K562 (cell line): ENCODE results near the gene STMND1. TPM values are rescaled to one million over a fixed set of nuclear protein-coding genes. Genes with fewer than 3 reads are reported as not detected.

ENCODE experiments used
- ATAC-seq: fragments of 200-7000 bp; cut with Tn5 transposase; 3 replicates; pipeline ENCODE4 v1.9.1; 2020; ENCODE audit warnings: moderate library complexity
- BruUV-seq: library from RNA; stranded (reverse); fragments of 400-500 nt; replicated peaks from 2 replicates; lab custom pipeline; 2021; lab: Mats Ljungman, UMichigan
- CTCF ChIA-PET: fragments of 300-600 bp; formaldehyde crosslinking; extraction: SDS; loops from one replicate; lab custom pipeline; 2021; ENCODE audit warnings: low intra/inter-chr PET ratio; lab: Yijun Ruan, JAX
- POLR2A ChIA-PET: fragments of 300-600, 350-650 bp; sonication (Branson Sonifier 250); formaldehyde crosslinking; extraction: SDS; loops from one replicate; lab custom pipeline; 2021; ENCODE audit warnings: antibody characterized with exemption, inconsistent platforms; lab: Yijun Ruan, JAX
- DNase-seq, 4 experiments: peaks; one replicate each; pipeline versions ENCODE4 v3.0.0 to v3.0.0-alpha.2; 2011 to 2018; ENCODE audit warnings: low spot score in 3 of 4, mixed read lengths in 3 of 4; ENCODE audit errors: extremely low read depth in 1 of 4
- FAIRE-seq: peaks from 2 replicates; lab custom pipeline; 2011; peaks lifted over from hg19 to GRCh38; lab: Jason Lieb, UNC
- H2AFZ ChIP-seq: 2 replicates; pipeline ENCODE4 v1.6.0; 2011; ENCODE audit warnings: low read depth, low read length, control low read depth, inconsistent platforms
- H3K27ac ChIP-seq: fragments of 200-600 bp; 3 replicates; pipeline ENCODE4 v1.8.0; 2011; ENCODE audit warnings: low read depth, mild to moderate bottlenecking, control low read depth, inconsistent platforms, low read length, moderate library complexity, mixed read lengths; ENCODE audit errors: extremely low read depth
- H3K27me3 ChIP-seq, 2 experiments: fragments of 300-600 bp in 1 of 2; 2 replicates in 1 of 2; 3 replicates in 1 of 2; pipeline versions ENCODE4 v1.6.0 to v1.8.0; 2011; ENCODE audit warnings: inconsistent platforms in 2 of 2, low read length in 2 of 2, mild to moderate bottlenecking in 1 of 2, mixed read lengths in 1 of 2, moderate library complexity in 1 of 2; ENCODE audit not compliant: control insufficient read depth in 2 of 2, insufficient read depth in 2 of 2
- H3K36me3 ChIP-seq: fragments of 300-600 bp; 3 replicates; pipeline ENCODE4 v1.8.0; 2011; ENCODE audit warnings: mild to moderate bottlenecking, low read length, inconsistent platforms; ENCODE audit not compliant: control insufficient read depth, insufficient read depth
- H3K4me1 ChIP-seq, 2 experiments: fragments of 200-600 bp in 1 of 2; replicated peaks in 1 of 2; 2 replicates in 1 of 2; 3 replicates in 1 of 2; pipeline versions ENCODE4 v1.5.1 to v1.8.0; 2011; ENCODE audit warnings: inconsistent platforms in 2 of 2, low read length in 2 of 2, mild to moderate bottlenecking in 1 of 2, mixed read lengths in 1 of 2, moderate library complexity in 1 of 2; ENCODE audit not compliant: control insufficient read depth in 2 of 2, insufficient read depth in 2 of 2
- H3K4me2 ChIP-seq: 2 replicates; pipeline ENCODE4 v1.6.1; 2011; ENCODE audit warnings: low read length, control low read depth, inconsistent platforms, mixed read lengths; ENCODE audit not compliant: insufficient read depth
- H3K4me3 ChIP-seq: fragments of 200-600 bp; sonication (generic), shearing (Covaris generic); 2 replicates; pipeline ENCODE4 v1.5.1; 2016; ENCODE audit warnings: control low read depth, inconsistent platforms
- H3K79me2 ChIP-seq: fragments of 200-600 bp; 3 replicates; pipeline ENCODE4 v1.8.0; 2011; ENCODE audit warnings: low read length, inconsistent platforms; ENCODE audit not compliant: control insufficient read depth, insufficient read depth
- H3K9ac ChIP-seq, 2 experiments: 2 replicates each; pipeline versions ENCODE4 v1.6.0 to v1.6.1; 2011; ENCODE audit warnings: low read depth in 2 of 2, low read length in 2 of 2, control low read depth in 1 of 2, inconsistent platforms in 1 of 2, mild to moderate bottlenecking in 1 of 2, mixed read lengths in 1 of 2; ENCODE audit not compliant: insufficient read depth in 1 of 2
- H3K9me1 ChIP-seq: one replicate; pipeline ENCODE4 v1.6.0; 2011; ENCODE audit warnings: inconsistent platforms, mild to moderate bottlenecking, low read length, moderate library complexity; ENCODE audit not compliant: control insufficient read depth, insufficient read depth
- H3K9me3 ChIP-seq: replicated peaks from 2 replicates; pipeline ENCODE4 v1.5.1; 2011; ENCODE audit warnings: low read depth, low read length, inconsistent platforms; ENCODE audit not compliant: control insufficient read depth, insufficient read depth
- H4K20me1 ChIP-seq: replicated peaks from 2 replicates; pipeline ENCODE4 v1.6.1; 2011; ENCODE audit warnings: low read length, inconsistent platforms, mixed read lengths; ENCODE audit not compliant: control insufficient read depth, insufficient read depth
- BRD4 ChIP-seq: fragments of 200-600 bp; sonication (generic); IDR thresholded peaks from 2 replicates; pipeline ENCODE4 v1.6.1; 2017; ENCODE audit warnings: inconsistent platforms
- CBX2 ChIP-seq: fragments of 200-600 bp; sonication (generic); IDR thresholded peaks from one replicate; pipeline ENCODE4 v1.6.1; 2012; ENCODE audit warnings: mild to moderate bottlenecking, low read length, inconsistent platforms; ENCODE audit not compliant: insufficient read depth, poor library complexity, severe bottlenecking
- CHCHD3 ChIP-seq: fragments of 250-450 bp; sonication (Bioruptor Pico); IDR thresholded peaks from 2 replicates; pipeline ENCODE4 v2.1.2; 2022; ENCODE audit warnings: mild to moderate bottlenecking
- CREBBP ChIP-seq: IDR thresholded peaks from one replicate; pipeline ENCODE4 v1.6.1; 2012; ENCODE audit warnings: low read depth, mild to moderate bottlenecking, control low read depth, inconsistent platforms, low read length
- DPF2 ChIP-seq: fragments of 450-650 bp; IDR thresholded peaks from 2 replicates; pipeline ENCODE4 v1.6.1; 2016
- IRF2 ChIP-seq: sonication (generic); formaldehyde crosslinking; IDR thresholded peaks from 2 replicates; pipeline ENCODE4 v1.8.1; 2022; ENCODE audit warnings: mild to moderate bottlenecking, missing genetic modification reagents
- KLF6 ChIP-seq: fragments of 250-450 bp; sonication (Bioruptor Pico); IDR thresholded peaks from 2 replicates; pipeline ENCODE4 v1.4.0; 2020; ENCODE audit warnings: mild to moderate bottlenecking, moderate library complexity, borderline replicate concordance
- NR2F6 ChIP-seq: fragments of 450-650 bp; formaldehyde crosslinking; IDR thresholded peaks from 2 replicates; pipeline ENCODE4 v1.4.0; 2020; ENCODE audit warnings: mild to moderate bottlenecking
- NR4A1 ChIP-seq, 2 experiments: fragments of 250-450 bp in 1 of 2; fragments of 450-650 bp in 1 of 2; sonication (Bioruptor Pico) in 1 of 2; IDR thresholded peaks; 2 replicates each; pipeline versions ENCODE4 v1.4.0 to v1.6.1; 2016 to 2020; ENCODE audit warnings: mild to moderate bottlenecking in 2 of 2, missing compliant biosample characterization in 1 of 2, missing genetic modification characterization in 1 of 2, moderate library complexity in 1 of 2
- RBFOX2 ChIP-seq: fragments of 200-400 bp; formaldehyde crosslinking; IDR thresholded peaks from 2 replicates; pipeline ENCODE4 v1.6.1; 2017; ENCODE audit warnings: low read depth, mild to moderate bottlenecking, low read length, moderate library complexity
- RBM25 ChIP-seq: fragments of 200-400 bp; formaldehyde crosslinking; IDR thresholded peaks from 2 replicates; pipeline ENCODE4 v1.6.1; 2018; ENCODE audit warnings: low read length, low read depth, moderate library complexity; ENCODE audit not compliant: severe bottlenecking
- ZNF384 ChIP-seq: IDR thresholded peaks from 2 replicates; pipeline ENCODE4 v1.6.1; 2012; ENCODE audit warnings: low read depth, low read length, improper control_type of control experiment
- ZNF586 ChIP-seq: fragments of 450-650 bp; formaldehyde crosslinking; conservative IDR thresholded peaks from 2 replicates; pipeline ENCODE4 v1.4.0; 2020; ENCODE audit warnings: mild to moderate bottlenecking, moderate library complexity
- ZNF77 ChIP-seq: fragments of 250-450 bp; sonication (Bioruptor Pico); IDR thresholded peaks from 2 replicates; pipeline ENCODE4 v1.5.0; 2020
- WGBS: fragments of 100-300 bp; shearing (Covaris generic); methylation state at CpG from one replicate; pipeline ENCODE4 v1.1.6; 2016; ENCODE audit warnings: low coverage, mixed read lengths; ENCODE audit not compliant: insufficient coverage; ENCODE audit errors: missing lambda C conversion rate; 5-methylcytosine and 5-hydroxymethylcytosine counted together
- in situ Hi-C: fragments of 300-500 bp; cut with MboI; formaldehyde crosslinking; loops from 4 replicates; pipeline ENCODE4 v1.15.0; 2018; ENCODE audit warnings: inconsistent platforms, mixed read lengths
- intact Hi-C: fragments of 100-400 bp; cut with micrococcal nuclease; formaldehyde crosslinking; loops from 2 replicates; pipeline ENCODE4 v1.14.2; 2022
- polyA plus RNA-seq, 8 experiments: library from polyadenylated mRNA; depleted of rRNA in 4 of 8; stranded (reverse) in 5 of 8; unstranded in 3 of 8; fragments of >200 nt; fragmentation: Nextera tagmentation in 2 of 8; fragmentation: Illumina TruSeq in 1 of 8; extraction: Ambion mirVana in 2 of 8; extraction: Trizol in 1 of 8; gene quantifications; 2 replicates each; pipeline versions ENCODE4 v1.2.1 to v1.2.3, GENCODE V29; 2011 to 2014; ENCODE audit warnings: inconsistent platforms in 1 of 8, missing spikeins in 1 of 8
- total RNA-seq, 7 experiments: library from RNA; depleted of rRNA in 6 of 7; stranded (reverse); fragments of >200 nt in 6 of 7; fragmentation: Illumina TruSeq in 2 of 7; extraction: Trizol in 2 of 7; gene quantifications; 2 replicates each; pipeline versions ENCODE4 v1.2.1 to v1.2.3, GENCODE V29; 2011 to 2021; ENCODE audit warnings: low replicate concordance in 1 of 7
- TF ChIP-seq, protein P1 (sequence below): fragments of 450-650 bp; formaldehyde crosslinking; IDR thresholded peaks from 2 replicates; pipeline ENCODE4 v1.4.0; 2020; ENCODE audit warnings: mild to moderate bottlenecking, moderate library complexity
- TF ChIP-seq, protein P2 (sequence below): fragments of 450-650 bp; IDR thresholded peaks from 2 replicates; pipeline ENCODE4 v1.6.1; 2016; ENCODE audit warnings: mild to moderate bottlenecking

The STMND1 gene
- total and polyA plus RNA-seq, 9 of the 15 experiments (the other 6 are each of a cell fraction or from before 2014, with no cell fraction given): not detected

DNA sequence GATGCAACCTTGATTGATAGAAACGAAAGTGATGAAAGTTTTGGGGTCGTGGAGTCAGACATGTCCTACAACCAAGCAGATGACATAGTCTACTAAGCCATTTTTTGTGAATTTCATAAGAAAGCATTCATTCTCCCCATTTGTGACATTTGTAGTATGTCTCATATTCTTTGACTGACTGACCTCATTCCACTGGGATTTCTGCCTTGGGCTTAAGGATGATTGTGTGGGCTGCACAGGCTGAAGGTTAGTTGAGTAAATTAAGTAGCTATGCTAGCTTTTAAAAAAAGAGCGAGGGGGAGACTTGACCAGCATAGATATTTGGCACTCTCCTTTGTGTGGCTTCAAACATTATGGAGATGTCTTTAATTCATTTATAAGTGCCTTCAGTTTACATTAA is 28.9 kb downstream of the STMND1 start:
- Histone ChIP-seq H4K20me1 (no peaks in the 10 kb centered on the region), H3K27me3 (no peaks in the 10 kb centered on the region), H3K79me2 (no peaks in the 10 kb centered on the region), H3K36me3 (no peaks in the 10 kb centered on the region), H3K9me3 (no peaks in the 10 kb centered on the region), H3K4me2 (no peak overlapping the region), H3K27ac (no peak overlapping the region), H3K9ac (no peak overlapping the region), H2AFZ (no peak overlapping the region), H3K4me3 (no peak overlapping the region), H3K4me1 (no peaks in the 10 kb centered on the region), H3K9me1 (no peaks in the 10 kb centered on the region)
- no peak for ATAC-seq
- no TSS peak for BruUV-seq
- TF ChIP-seq KLF6 (CRISPR knock-in tag) (no peak), ZNF384 (no peak), RBM25 (no peak), RBFOX2 (no peak), ZNF586 (CRISPR knock-in tag) (no peak), CREBBP (no peak), NR2F6 (CRISPR knock-in tag) (no peak), IRF2 (CRISPR knock-in tag) (no peak), CHCHD3 (no peak), CBX2 (no peak), DPF2 (no peak), ZNF77 (CRISPR knock-in tag) (no peak), BRD4 (no peak), NR4A1 (CRISPR knock-in tag; IDR thresholded peaks at IDR 0.05) (no peak), NR4A1 (tag; IDR thresholded peaks at IDR 0.05) (no peak)
- TF ChIP-seq, protein P1, sequence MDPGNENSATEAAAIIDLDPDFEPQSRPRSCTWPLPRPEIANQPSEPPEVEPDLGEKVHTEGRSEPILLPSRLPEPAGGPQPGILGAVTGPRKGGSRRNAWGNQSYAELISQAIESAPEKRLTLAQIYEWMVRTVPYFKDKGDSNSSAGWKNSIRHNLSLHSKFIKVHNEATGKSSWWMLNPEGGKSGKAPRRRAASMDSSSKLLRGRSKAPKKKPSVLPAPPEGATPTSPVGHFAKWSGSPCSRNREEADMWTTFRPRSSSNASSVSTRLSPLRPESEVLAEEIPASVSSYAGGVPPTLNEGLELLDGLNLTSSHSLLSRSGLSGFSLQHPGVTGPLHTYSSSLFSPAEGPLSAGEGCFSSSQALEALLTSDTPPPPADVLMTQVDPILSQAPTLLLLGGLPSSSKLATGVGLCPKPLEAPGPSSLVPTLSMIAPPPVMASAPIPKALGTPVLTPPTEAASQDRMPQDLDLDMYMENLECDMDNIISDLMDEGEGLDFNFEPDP: no peak
- TF ChIP-seq, protein P2, sequence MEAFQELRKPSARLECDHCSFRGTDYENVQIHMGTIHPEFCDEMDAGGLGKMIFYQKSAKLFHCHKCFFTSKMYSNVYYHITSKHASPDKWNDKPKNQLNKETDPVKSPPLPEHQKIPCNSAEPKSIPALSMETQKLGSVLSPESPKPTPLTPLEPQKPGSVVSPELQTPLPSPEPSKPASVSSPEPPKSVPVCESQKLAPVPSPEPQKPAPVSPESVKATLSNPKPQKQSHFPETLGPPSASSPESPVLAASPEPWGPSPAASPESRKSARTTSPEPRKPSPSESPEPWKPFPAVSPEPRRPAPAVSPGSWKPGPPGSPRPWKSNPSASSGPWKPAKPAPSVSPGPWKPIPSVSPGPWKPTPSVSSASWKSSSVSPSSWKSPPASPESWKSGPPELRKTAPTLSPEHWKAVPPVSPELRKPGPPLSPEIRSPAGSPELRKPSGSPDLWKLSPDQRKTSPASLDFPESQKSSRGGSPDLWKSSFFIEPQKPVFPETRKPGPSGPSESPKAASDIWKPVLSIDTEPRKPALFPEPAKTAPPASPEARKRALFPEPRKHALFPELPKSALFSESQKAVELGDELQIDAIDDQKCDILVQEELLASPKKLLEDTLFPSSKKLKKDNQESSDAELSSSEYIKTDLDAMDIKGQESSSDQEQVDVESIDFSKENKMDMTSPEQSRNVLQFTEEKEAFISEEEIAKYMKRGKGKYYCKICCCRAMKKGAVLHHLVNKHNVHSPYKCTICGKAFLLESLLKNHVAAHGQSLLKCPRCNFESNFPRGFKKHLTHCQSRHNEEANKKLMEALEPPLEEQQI: no peak
- POLR2A ChIA-PET: no interaction called here
- intact Hi-C loops: no loop called here
- WGBS: 2% methylated on average over 3 of the region's 3 CpGs
- CTCF ChIA-PET: no interaction called here
- no peak for DNase-seq
- FAIRE-seq: no peak
- in situ Hi-C loops: no loop called here
